Right lobe of liver (tissue), 6 donors: Measurements from ENCODE around the gene ADAMTS16. TPM values are rescaled to one million over a fixed set of nuclear protein-coding genes. Genes with fewer than 3 reads are reported as not detected.

ENCODE experiments used
- ATAC-seq, 4 donors: fragments of 200-7000 bp; cut with Tn5 transposase; one replicate each; pipeline ENCODE4 v1.9.1; 2020; ENCODE audit warnings: mild to moderate bottlenecking in 4 of 4, moderate library complexity in 4 of 4
- DNase-seq, 3 donors: peaks; one replicate each; pipeline ENCODE4 v3.0.0-alpha.2; 2020
- H3K27ac ChIP-seq, 3 donors: fragments of 200-600 bp; one replicate each; pipeline ENCODE4 v1.8.0; 2022
- H3K27me3 ChIP-seq, 2 donors: fragments of 200-600 bp; one replicate each; pipeline ENCODE4 v1.8.0; 2022
- H3K36me3 ChIP-seq, 4 donors: fragments of 200-600 bp; sonication (generic) in 1 of 4; one replicate each; pipeline versions ENCODE4 v1.5.1 to v1.8.0; 2017 to 2022; ENCODE audit warnings: control low read depth in 1 of 4
- H3K4me1 ChIP-seq, 4 donors: fragments of 200-600 bp; sonication (generic) in 1 of 4; one replicate each; pipeline versions ENCODE4 v1.5.1 to v1.8.0; 2017 to 2022; ENCODE audit warnings: control low read depth in 1 of 4
- H3K4me3 ChIP-seq, 3 donors: fragments of 200-600 bp; one replicate each; pipeline ENCODE4 v1.8.0; 2022
- H3K9me3 ChIP-seq, 4 donors: fragments of 200-600 bp; sonication (generic) in 1 of 4; one replicate each; pipeline versions ENCODE4 v1.5.1 to v1.8.0; 2017 to 2022; ENCODE audit warnings: control low read depth in 1 of 4
- POLR2A ChIP-seq: fragments of 450-650 bp; IDR thresholded peaks from one replicate; pipeline ENCODE4 v1.6.1; 2017; ENCODE audit warnings: antibody characterized with exemption, mild to moderate bottlenecking
- WGBS: methylation state at CpG from one replicate; pipeline ENCODE4 v1.1.6; 2018; ENCODE audit warnings: low coverage, low lambda C conversion rate; ENCODE audit not compliant: insufficient coverage; ENCODE audit errors: missing lambda C conversion rate; 5-methylcytosine and 5-hydroxymethylcytosine counted together
- intact Hi-C, 2 donors: fragments of 100-400 bp; cut with DNase I; formaldehyde crosslinking; loops; one replicate each; pipeline versions ENCODE4 v1.11.2 to v1.14.1; 2022
- total RNA-seq, 6 experiments: library from RNA; depleted of rRNA in 2 of 6; stranded (reverse); fragments of >200 nt in 2 of 6; fragmentation: NEBNext Ultra II Directional in 3 of 6; extraction: Animal tissue kit (Norgen Biotek cat#: 25700) in 3 of 6; gene quantifications; one replicate each; pipeline versions ENCODE4 v1.1.0 to v1.2.4, GENCODE V29; 2016 to 2023
- TF ChIP-seq, protein P1 (sequence below), 4 donors: fragments of 200-600 bp in 3 of 4; fragments of 450-650 bp in 1 of 4; IDR thresholded peaks; one replicate each; pipeline versions ENCODE4 v1.5.1 to v1.8.0; 2016 to 2022; ENCODE audit warnings: antibody characterized with exemption in 4 of 4, mild to moderate bottlenecking in 2 of 4
- donor health status: DM: no; HTN: yes; CAD: no.
- donor health status: DM: no; HTN: no; CAD: no.
- donor health status: DM: no; HTN: no; CAD: no.
- donor health status: DM: no; HTN: yes; CAD: no.
- donor health status: DM: no; HTN: yes; CAD: no.

ADAMTS16 gene
- total RNA-seq, 6 experiments from 2014 or later: not detected

DNA sequence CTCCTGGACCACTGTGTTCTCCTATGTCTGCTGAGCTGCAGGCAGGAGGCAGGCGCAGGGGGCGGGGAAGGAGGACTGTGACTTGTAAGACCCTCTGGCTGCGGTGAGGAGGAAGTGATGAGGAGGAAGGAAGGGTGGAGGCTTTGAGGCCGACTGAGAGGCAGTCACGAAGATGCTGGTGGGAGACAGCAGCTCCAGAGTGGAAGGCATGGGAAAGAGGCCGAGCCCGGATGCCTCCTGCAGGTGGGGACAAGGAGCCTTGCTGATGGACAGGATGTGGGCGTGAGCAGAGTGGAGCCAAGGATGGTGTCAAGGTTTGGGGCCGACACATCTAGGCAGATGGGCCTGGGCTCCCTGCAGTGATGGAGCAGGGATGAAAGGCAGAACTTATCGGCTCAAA is 208.0 kb downstream of the ADAMTS16 start:
- Histone ChIP-seq H3K27ac (no peak overlapping the region), H3K27me3 (no peaks in the 10 kb centered on the region), H3K4me1 (no peaks in the 10 kb centered on the region), H3K4me3 (no peak overlapping the region), H3K9me3 (no peaks in the 10 kb centered on the region), H3K36me3 (no peaks in the 10 kb centered on the region)
- ATAC-seq (peak in 1 of 4 donors; percentile 11), DNase-seq (no peak)
- intact Hi-C loops: no loop called here
- TF ChIP-seq, protein P1, sequence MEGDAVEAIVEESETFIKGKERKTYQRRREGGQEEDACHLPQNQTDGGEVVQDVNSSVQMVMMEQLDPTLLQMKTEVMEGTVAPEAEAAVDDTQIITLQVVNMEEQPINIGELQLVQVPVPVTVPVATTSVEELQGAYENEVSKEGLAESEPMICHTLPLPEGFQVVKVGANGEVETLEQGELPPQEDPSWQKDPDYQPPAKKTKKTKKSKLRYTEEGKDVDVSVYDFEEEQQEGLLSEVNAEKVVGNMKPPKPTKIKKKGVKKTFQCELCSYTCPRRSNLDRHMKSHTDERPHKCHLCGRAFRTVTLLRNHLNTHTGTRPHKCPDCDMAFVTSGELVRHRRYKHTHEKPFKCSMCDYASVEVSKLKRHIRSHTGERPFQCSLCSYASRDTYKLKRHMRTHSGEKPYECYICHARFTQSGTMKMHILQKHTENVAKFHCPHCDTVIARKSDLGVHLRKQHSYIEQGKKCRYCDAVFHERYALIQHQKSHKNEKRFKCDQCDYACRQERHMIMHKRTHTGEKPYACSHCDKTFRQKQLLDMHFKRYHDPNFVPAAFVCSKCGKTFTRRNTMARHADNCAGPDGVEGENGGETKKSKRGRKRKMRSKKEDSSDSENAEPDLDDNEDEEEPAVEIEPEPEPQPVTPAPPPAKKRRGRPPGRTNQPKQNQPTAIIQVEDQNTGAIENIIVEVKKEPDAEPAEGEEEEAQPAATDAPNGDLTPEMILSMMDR (IDR thresholded peaks at IDR 0.05): no peak
- no peak for TF ChIP-seq POLR2A
- WGBS: 30% methylated on average over 6 of the region's 10 CpGs

DNA sequence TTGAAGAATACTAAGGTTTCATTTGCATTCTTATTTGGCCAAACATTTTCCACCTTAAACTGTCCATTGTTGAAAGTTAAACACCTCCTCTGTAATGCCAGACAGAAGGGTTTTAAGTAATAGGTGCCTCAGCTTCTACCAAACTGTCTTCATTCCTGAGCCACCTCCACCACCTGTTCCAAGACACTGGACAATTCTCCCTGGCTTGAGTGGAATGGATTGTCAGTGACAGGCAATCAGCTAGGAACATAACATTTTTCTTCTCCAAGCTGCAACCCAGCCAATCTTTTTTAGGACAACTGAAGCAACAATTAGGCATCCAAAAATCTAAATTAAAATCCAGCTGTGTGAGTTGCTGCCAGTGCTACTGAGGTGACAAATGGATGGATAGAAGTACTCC is 208.4 kb downstream of the ADAMTS16 start:
- Histone ChIP-seq H3K27ac (no peak overlapping the region), H3K4me1 (no peaks in the 10 kb centered on the region), H3K36me3 (no peaks in the 10 kb centered on the region), H3K4me3 (no peak overlapping the region), H3K9me3 (no peaks in the 10 kb centered on the region), H3K27me3 (no peaks in the 10 kb centered on the region)
- DNase-seq: no peak
- ATAC-seq: no peak
- TF ChIP-seq, protein P1 (IDR thresholded peaks at IDR 0.05): no peak
- no peak for TF ChIP-seq POLR2A
- intact Hi-C loops: no loop called here

DNA sequence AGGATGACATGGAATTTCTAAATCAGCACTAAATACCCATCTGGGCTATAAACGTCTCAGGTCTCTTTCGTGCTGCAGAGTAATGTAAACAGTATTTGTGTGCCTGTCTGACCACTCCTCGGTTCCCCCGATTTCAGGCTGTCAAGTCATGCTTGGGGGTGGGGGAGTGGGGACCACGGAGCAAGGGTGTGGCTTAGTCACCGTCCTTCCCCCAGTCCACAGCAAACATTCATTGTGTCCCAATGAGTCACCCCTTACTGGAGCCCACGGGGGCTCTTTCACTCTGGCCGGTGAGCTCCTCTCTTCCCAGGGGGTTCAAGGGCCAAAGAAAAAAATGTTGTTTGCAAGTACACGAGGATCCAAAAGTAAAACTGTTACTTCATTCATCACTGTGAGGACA is 210.0 kb downstream of the ADAMTS16 start:
- Histone ChIP-seq H3K36me3 (no peaks in the 10 kb centered on the region), H3K9me3 (no peaks in the 10 kb centered on the region), H3K4me3 (no peak overlapping the region), H3K27ac (no peak overlapping the region), H3K4me1 (no peaks in the 10 kb centered on the region), H3K27me3 (no peaks in the 10 kb centered on the region)
- DNase-seq (no peak), ATAC-seq (no peak)
- no peak for TF ChIP-seq POLR2A
- TF ChIP-seq, protein P1 (IDR thresholded peaks at IDR 0.05): no peak
- intact Hi-C loops: no loop called here
- 62% methylated on average over 8 of the region's 9 CpGs for WGBS

DNA sequence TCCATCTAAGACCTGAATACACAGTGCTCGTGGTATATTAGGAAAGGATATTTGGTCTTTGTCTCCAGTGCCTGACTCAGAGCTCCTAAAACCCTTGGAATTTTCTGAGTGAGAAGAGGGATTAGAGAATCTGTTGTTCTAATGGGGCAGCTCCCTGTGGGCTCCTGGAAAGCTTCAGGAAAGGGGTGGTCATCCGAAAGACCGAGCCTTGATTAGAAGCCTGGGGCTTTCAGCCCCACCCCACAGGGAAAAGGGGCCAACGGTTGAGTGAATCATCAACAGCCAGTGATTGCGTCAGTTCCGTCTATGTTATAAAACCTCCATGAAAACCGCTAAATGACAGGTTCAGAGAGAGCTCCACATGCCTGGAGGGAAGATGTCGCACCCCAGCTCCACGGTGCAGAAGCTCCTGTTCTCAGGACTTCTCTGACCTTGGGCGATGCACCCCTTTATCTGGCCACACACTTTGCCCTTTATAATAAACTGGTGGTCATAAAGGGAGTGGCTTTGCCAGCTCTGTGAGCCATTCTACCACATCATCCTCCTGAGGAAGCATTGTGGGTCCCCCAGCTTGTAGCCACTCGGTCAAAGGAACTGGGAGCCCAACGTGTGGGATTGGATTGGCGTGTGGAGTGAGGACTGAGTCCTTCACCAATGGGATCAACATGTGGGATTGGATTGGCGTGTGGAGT is 211.3 kb downstream of the ADAMTS16 start:
- intact Hi-C loops: no loop called here
- peak in 2 of 4 donors; percentile 22 to 61 for ATAC-seq
- H3K4me1 ChIP-seq: no peaks in the 10 kb centered on the region

More for the DNA sequence above, 211.3 kb downstream of the ADAMTS16 start:
- Histone ChIP-seq H3K4me3 (no peak overlapping the region), H3K27me3 (no peaks in the 10 kb centered on the region), H3K36me3 (no peaks in the 10 kb centered on the region), H3K27ac (no peak overlapping the region), H3K9me3 (no peaks in the 10 kb centered on the region)
- TF ChIP-seq, protein P1 (IDR thresholded peaks at IDR 0.05): no peak
- TF ChIP-seq POLR2A: no peak
- DNase-seq: no peak
- 91% methylated on average over 7 of the region's 14 CpGs for WGBS
